HG02943 (cell line): ENCODE results near the gene IRF2.
A peak's percentile ranks its signal among the peaks of the same experiment; 100 is the strongest.
"Not testable (repeated sequence)": the region's sequence is repeated elsewhere in the genome, so short reads cannot be mapped to it uniquely, and the experiment has no call there.

Source experiments
- ATAC-seq: cut with Tn5 transposase; IDR thresholded peaks from one replicate; pipeline ENCODE4 v1.9.1; 2021; ENCODE audit warnings: mild to moderate bottlenecking, low read depth, moderate library complexity; ENCODE audit not compliant: unreplicated experiment

IRF2 gene

GRCh38 chr4:184395451-184395917 is 78.9 kb downstream of the IRF2 start:
- peak; percentile 1 for ATAC-seq

- no peak for ATAC-seq
Measured at GRCh38 chr4:184392748-184393559, 81.4 kb downstream of the IRF2 start.

DNA sequence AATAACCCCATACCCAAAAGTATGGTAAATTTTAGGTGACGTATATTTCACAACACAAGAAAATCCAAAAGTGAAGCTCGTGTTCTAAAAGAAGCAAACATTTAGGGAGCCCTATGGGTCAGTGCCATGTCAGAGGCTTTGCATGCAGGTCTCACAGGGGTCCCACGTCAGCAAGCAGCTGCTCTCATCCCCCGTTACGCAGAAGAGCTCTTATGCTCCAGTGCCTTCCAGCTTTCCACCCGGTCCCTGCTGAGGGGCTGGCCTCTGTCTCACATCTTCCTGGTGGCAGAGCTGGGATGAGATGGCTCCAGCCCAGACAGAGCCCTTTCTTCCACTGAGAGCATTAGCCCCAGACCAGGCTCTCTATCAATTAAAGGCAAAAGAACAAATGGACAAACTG is 82.0 kb downstream of the IRF2 start:
- no peak for ATAC-seq

DNA sequence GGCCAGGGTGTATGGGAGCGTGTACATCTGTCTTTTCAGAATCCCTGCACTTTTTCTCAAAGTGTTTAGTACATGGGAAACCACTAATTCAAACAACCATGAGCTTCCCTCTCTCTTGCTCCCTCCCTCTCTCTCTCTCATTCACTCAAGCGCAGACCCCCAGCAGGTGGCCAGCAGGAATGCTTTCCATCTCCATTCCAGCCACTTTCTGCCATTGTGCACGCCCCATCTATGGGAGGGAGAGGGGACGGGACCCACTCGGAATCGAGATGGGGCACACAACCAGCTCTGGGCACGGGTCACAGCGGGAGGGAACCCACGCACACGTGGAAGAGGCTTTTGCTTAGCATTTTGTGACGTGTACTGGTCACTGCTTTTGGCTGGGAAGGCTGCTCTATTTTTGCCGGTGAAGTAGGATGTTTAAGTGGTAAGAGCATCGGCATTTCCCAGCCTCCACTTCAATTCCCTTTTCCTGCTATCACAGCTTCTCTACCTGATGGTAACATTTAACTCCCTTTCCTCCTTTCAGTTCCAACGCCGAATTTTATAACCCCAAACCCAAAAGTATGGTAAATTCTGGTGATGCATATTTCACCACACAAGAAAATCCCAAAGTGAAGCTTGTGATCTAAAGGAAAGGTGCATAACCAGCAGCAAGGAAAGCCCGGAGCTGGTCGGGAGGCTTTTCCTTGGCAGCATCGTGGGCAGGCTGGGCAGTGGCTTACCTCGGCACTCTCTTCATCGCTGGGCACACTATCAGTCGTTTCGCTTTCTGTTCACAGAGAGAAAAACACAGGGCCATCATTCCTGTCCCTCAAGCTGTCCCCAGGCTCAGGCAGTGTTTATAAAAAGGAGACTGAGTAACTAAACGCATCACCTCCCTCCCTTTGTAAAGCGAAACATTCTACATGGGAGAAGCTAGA is 84.1 kb downstream of the IRF2 start:
- ATAC-seq = no peak

GRCh38 chr4:184388106-184388505 is 86.2 kb downstream of the IRF2 start:
- no peak for ATAC-seq

- no peak for ATAC-seq
Measured at GRCh38 chr4:184387351-184387750, 87.0 kb downstream of the IRF2 start.

DNA sequence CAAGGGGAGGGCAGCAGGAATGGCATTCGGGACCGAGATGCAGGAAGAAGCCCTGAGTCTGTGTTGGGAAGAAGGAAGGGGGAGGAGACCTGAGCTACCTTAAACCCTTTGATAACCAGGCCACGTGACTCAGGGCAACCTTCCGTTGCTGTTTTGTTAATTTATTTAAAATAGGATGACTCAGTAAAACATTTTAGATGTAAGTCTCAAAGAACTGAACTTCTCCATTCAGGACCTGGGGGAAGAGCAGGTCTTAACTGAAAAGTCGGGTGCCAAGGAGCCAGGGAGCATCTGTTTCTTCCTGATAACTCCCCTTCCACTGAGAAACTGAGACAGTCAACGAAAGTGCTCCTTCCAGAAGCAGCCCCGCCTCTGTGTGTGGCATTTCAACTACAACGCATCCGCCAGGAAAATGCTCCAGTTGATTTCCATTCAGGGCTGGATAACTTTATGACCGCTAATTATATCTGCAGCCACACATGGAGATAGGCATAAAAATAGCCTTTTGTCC is 88.0 kb downstream of the IRF2 start:
- ATAC-seq = no peak

- ATAC-seq = no peak
Measured at GRCh38 chr4:184385705-184386141, 88.6 kb downstream of the IRF2 start.

DNA sequence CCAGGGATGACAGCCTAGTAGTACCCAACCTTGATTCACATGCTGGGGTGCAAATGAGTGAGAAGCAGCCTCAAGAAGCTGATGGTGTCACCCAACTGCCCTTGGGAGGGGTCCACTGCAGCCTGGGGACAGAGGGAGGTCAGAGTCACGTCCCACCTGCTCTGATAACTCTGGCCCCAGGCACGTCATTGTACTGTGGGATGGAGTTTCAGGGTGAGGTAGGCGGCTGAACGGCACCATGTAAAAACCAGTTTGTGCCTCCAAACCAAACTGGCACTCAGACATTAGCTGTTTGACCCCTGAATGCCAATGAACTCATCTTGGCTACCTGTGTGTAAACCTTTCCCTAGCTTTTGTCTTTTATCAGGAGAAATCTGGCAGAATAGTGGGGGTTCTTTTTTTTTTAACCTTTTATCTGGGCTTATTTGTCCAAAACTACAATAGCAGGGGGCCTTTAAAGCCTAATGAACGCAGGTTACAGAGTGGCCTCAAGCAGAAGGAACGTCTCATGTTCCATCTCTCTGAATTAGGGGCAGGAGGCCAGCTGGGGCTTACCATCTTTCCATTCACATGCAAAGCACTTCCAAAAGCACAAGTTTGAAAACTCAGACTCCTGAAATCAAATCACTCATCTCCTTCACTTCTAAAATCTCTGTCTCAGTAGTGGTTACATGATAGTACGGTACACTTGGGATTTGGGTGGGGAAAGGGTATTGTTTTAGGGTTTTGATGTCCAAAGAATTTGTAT is 89.4 kb downstream of the IRF2 start:
- peak; percentile 37 for ATAC-seq

GRCh38 chr4:184384056-184384809 is 90.1 kb downstream of the IRF2 start:
- ATAC-seq = peak; percentile 81

GRCh38 chr4:184383497-184384055 is 90.8 kb downstream of the IRF2 start:
- no peak for ATAC-seq

GRCh38 chr4:184382189-184382846 is 92.0 kb downstream of the IRF2 start:
- no peak for ATAC-seq

DNA sequence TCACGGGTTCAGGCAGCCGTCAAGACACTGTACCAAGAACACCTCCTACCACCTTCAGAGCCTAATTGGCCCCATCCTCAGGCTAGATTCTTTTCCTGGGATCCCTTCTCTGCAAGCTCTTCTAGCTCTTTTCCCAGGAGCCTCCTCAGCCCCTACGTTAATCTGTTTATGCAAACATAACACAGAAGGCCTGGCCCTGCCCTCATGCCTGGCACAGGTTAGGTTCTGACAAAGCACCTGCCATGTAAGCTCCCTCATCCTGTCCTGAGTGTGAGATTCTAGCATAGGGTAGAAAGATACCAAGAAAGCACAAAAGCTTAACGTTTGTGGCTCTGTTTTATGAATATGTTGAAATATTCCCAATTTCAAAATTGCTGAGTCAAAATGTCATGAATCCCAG is 93.6 kb downstream of the IRF2 start:
- no peak for ATAC-seq

DNA sequence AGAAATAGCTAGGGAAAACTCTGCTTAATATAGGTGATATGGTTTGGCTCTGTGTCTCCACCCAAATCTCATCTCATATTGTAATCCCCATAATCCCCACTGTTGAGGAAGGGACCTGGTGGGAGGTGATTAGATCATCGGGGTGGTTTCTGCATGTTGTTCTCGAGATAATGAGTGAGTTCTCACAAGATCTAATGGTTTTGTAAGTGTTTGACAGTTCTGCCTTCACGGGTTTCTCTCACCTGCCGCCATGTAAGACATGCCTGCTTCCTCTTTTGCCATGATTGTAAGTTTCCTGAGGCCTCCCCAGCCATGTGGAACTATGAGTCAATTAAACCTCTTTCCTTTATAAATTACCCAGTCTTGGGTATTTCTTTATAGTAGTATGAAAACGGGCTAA is 94.1 kb downstream of the IRF2 start:
- ATAC-seq = not testable (repeated sequence)

GRCh38 chr4:184376923-184377322 is 97.4 kb downstream of the IRF2 start:
- no peak for ATAC-seq

DNA sequence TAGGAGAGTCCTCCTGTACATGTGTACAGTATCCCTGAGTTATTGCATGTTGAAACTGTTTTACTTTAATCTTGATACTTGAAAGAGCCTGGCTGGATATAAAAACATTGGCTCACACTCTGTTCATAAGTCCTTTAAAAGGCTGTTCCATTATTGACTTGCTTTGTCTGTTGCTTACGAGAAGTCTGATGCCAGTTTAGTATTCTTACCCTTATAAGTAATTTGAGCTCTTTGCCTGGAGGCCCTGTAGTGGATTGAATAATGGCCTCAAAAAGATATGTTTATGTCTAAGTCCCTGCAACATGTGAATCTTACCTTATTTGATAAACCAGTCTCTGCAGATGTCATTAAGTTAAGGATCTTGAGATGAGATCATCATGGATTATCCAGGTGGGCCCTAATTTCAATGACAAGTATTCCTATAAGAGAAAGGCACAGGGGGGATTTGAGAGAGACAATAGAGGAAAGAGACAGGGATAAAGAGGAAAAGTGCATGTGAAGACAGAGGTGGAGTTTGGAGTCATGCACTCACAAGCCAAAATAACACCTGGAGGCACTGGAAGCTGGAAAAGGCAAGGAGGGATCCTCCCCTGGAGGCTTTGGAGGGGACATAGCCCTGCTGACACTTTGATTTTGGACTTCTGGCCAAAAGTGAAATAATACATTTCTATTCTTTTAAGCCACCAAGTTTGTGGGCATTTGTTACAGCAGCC is 98.1 kb downstream of the IRF2 start:
- no peak for ATAC-seq

- not testable (repeated sequence) for ATAC-seq
Measured at GRCh38 chr4:184375623-184376022, 98.7 kb downstream of the IRF2 start.

- ATAC-seq = no peak
Measured at GRCh38 chr4:184375027-184375426, 99.3 kb downstream of the IRF2 start.
